ENCODE measurements around the gene C11orf58. TPM values are rescaled to one million over a fixed set of nuclear protein-coding genes. Genes with fewer than 3 reads are reported as not detected.

The C11orf58 gene
- total and polyA plus RNA-seq, 2 experiments from 2014 or later: 170 to 185 TPM

DNA sequence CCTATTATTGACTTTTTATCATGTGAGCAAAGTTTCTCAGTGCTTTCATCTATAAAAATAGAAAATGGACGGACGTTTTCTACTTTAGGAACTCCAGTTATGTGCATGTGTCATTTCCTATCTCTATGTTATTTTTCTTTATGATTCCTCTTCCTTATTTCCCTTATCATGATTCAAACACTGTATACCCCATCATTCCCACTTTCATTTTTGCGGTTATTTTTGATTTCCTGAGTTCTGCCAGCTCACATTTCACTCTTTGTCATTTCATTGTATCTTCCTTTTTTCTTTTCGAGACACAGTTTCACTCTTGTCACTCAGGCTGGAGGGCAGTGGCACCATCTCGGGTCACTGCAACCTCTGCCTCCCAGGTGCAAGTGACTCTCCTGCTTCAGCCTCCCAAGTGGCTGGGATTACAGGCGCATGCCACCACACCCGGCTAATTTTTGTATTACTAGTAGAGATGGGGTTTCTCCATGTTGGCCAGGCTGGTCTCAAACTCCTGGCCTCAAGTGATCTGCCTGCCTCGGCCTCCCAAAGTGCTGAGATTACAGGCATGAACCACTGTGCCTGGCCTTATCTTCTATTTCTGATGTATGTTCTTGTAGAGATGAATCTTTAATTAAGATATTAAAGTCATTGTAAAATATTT is 21.5 kb downstream of the C11orf58 start:
- Histone ChIP-seq H4K20me1 (ENCODE audit: insufficient read depth, poor library complexity, severe bottlenecking) (no peaks in the 10 kb centered on the region), H3K4me3 (no peak overlapping the region), H3K4me2 (no peak overlapping the region), H3K9me3 (ENCODE audit: low read depth) (no peaks in the 10 kb centered on the region), H3K36me3 (replicated peaks; ENCODE audit: insufficient read depth, low read depth) (no peaks in the 10 kb centered on the region), H3K4me1 (ENCODE audit: insufficient read depth) (no peaks in the 10 kb centered on the region), H2AFZ (no peak overlapping the region), H3K79me2 (no peaks in the 10 kb centered on the region), H3K27ac (no peak overlapping the region), H3K9me2 (replicated peaks; ENCODE audit: insufficient read depth) (no peaks in the 10 kb centered on the region), H3K27me3 (no peaks in the 10 kb centered on the region)
- no peak for TF ChIP-seq EZH2phosphoT487 (IDR thresholded peaks at IDR 0.05; ENCODE audit: low read depth, severe bottlenecking, unreplicated experiment)
- no peak for TF ChIP-seq EZH2 (IDR thresholded peaks at IDR 0.05; ENCODE audit: borderline replicate concordance)
- TF ChIP-seq, protein P1, sequence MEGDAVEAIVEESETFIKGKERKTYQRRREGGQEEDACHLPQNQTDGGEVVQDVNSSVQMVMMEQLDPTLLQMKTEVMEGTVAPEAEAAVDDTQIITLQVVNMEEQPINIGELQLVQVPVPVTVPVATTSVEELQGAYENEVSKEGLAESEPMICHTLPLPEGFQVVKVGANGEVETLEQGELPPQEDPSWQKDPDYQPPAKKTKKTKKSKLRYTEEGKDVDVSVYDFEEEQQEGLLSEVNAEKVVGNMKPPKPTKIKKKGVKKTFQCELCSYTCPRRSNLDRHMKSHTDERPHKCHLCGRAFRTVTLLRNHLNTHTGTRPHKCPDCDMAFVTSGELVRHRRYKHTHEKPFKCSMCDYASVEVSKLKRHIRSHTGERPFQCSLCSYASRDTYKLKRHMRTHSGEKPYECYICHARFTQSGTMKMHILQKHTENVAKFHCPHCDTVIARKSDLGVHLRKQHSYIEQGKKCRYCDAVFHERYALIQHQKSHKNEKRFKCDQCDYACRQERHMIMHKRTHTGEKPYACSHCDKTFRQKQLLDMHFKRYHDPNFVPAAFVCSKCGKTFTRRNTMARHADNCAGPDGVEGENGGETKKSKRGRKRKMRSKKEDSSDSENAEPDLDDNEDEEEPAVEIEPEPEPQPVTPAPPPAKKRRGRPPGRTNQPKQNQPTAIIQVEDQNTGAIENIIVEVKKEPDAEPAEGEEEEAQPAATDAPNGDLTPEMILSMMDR (IDR thresholded peaks at IDR 0.05; ENCODE audit: poor library complexity): no peak
- WGBS (ENCODE audit: low lambda C conversion rate, missing lambda C conversion rate): 88% methylated on average over 8 of the region's 8 CpGs
- no peak for DNase-seq (ENCODE audit: low spot score)

DNA sequence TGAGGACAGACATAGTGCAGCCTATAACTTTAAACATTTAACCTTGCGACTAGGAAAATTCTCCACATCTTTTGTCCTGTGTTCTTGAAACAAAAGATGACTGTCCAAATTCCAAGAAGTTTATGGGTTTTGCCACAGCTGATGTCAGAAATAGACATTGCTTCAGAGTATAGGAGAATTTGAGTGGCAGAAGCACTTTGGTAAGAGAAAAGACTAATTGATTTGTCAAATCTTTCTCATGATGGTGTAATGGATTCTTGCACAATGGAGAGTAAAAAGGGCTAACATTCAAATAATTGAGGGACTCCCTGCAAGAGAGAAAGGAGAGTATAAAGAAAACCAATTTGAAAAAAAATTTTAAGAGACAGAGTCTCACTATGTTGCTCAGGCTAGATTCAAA is 25.3 kb downstream of the C11orf58 start:
- Histone ChIP-seq H3K27ac (no peak overlapping the region), H3K9me2 (replicated peaks; ENCODE audit: insufficient read depth) (no peaks in the 10 kb centered on the region), H3K36me3 (replicated peaks; ENCODE audit: insufficient read depth, low read depth) (no peaks in the 10 kb centered on the region), H4K20me1 (ENCODE audit: insufficient read depth, poor library complexity, severe bottlenecking) (no peaks in the 10 kb centered on the region), H3K27me3 (no peaks in the 10 kb centered on the region), H2AFZ (no peak overlapping the region), H3K9me3 (ENCODE audit: low read depth) (no peaks in the 10 kb centered on the region), H3K4me3 (no peak overlapping the region), H3K4me2 (no peak overlapping the region), H3K4me1 (ENCODE audit: insufficient read depth) (no peaks in the 10 kb centered on the region), H3K79me2 (no peaks in the 10 kb centered on the region)
- 97% methylated on average over 1 of the region's 1 CpG for WGBS (ENCODE audit: low lambda C conversion rate, missing lambda C conversion rate)
- no peak for TF ChIP-seq EZH2phosphoT487 (IDR thresholded peaks at IDR 0.05; ENCODE audit: low read depth, severe bottlenecking, unreplicated experiment)
- TF ChIP-seq EZH2 (IDR thresholded peaks at IDR 0.05; ENCODE audit: borderline replicate concordance): no peak
- TF ChIP-seq, protein P1 (IDR thresholded peaks at IDR 0.05; ENCODE audit: poor library complexity): no peak
- no peak for DNase-seq (ENCODE audit: low spot score)

DNA sequence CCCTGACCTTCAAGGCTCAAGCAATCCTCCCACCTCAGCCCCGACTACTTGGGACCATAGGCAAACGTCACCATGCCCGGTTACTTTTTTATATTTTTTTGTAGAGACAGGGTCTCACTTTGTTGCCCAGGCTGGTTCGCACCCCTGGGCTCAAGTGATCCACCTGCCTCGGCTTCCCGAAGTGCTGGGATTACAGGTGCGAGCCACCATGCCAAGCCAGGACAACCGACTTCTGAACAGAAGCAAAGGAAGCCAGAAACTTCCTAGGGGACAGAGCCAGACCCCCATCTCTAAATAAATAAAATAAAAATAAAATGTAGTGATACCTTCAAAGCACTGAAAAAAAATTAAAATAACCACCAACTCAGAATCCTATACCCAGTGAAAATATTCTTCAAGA is 26.4 kb downstream of the C11orf58 start:
- Histone ChIP-seq H3K79me2 (no peaks in the 10 kb centered on the region), H3K27ac (no peak overlapping the region), H3K4me1 (ENCODE audit: insufficient read depth) (no peaks in the 10 kb centered on the region), H3K4me2 (no peak overlapping the region), H3K27me3 (no peaks in the 10 kb centered on the region), H3K9me3 (ENCODE audit: low read depth) (no peaks in the 10 kb centered on the region), H3K36me3 (replicated peaks; ENCODE audit: insufficient read depth, low read depth) (no peaks in the 10 kb centered on the region), H3K9me2 (replicated peaks; ENCODE audit: insufficient read depth) (no peaks in the 10 kb centered on the region), H2AFZ (no peak overlapping the region), H3K4me3 (no peak overlapping the region), H4K20me1 (ENCODE audit: insufficient read depth, poor library complexity, severe bottlenecking) (no peaks in the 10 kb centered on the region)
- DNase-seq (ENCODE audit: low spot score): no peak
- 96% methylated on average over 8 of the region's 8 CpGs for WGBS (ENCODE audit: low lambda C conversion rate, missing lambda C conversion rate)
- TF ChIP-seq EZH2phosphoT487 (IDR thresholded peaks at IDR 0.05; ENCODE audit: low read depth, severe bottlenecking, unreplicated experiment) (no peak), EZH2 (IDR thresholded peaks at IDR 0.05; ENCODE audit: borderline replicate concordance) (no peak)
- TF ChIP-seq, protein P1 (IDR thresholded peaks at IDR 0.05; ENCODE audit: poor library complexity): no peak

Data from hepatocyte (in vitro differentiated cells).